HG03520 (cell line): Measurements from ENCODE around the gene MAGEC1.
"Not testable (repeated sequence)": the region's sequence is repeated elsewhere in the genome, so short reads cannot be mapped to it uniquely, and the experiment has no call there.

Experiments used
- ATAC-seq: cut with Tn5 transposase; IDR thresholded peaks from one replicate; pipeline ENCODE4 v1.9.1; 2021; ENCODE audit warnings: mild to moderate bottlenecking, moderate library complexity; ENCODE audit not compliant: unreplicated experiment

The MAGEC1 gene

DNA sequence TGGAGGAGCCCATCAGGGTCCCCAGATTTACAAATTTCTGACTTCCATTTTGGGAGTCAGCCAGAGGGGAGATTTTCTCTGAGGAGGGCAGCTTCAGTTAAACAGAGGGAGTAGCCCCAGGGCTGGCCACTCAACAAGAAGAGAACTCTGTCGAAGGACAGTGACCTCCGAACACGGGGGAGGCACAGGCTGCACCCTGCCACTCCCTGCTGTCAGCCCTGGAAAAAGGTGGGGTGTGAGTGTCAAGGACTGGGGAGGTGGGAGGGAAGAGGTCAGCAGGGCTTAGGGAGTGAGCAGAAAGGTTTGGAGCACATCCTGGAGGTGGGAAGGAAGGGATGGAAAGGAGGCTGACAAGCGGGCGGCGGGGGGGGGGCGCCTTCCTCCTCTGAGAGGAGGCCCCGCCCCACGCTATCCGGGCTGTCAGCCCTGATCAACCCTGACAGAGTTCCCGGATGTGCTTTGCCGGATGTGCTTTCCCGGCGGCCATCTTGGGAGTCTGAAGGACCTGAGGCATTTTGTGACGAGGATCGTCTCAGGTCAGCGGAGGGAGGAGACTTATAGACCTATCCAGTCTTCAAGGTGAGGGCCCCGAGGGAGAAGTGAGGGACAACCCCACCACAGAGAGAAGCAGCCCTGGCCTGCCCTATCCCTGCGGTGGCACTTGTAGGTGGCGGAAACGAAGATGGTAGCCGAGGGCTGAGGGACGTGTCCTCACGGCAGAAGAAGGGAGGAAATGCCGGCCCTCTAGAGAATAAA is at the start of gene MAGEC1:
Gene MAGEC1, plus strand, starts transcription at position 495 of the 756 bp plus-strand sequence. CDS start 1,179 bp downstream, outside the sequence.
- ATAC-seq, result no peak

GRCh38 chrX:141857479-141857878 is 46.2 kb upstream of the MAGEC1 start:
- no peak for ATAC-seq

DNA sequence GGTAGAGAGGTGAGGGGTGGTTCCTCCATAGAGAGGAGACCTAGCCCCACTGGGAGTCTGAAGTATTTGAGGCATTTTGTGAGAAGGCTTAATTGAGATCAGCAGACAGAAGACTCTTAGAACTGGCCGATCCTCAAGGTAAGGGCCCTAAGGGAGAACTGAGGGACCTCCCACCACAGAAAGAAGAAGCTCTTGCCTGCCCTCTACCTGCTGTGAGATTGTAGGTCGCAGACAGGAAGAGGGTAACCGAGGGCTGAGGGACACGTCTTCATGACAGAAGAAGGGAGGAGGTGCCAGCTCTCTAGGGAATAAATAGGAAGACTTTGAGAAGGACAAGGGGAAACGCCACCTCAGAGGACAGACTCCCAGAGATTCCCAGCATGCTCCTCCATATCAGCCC is 24.1 kb upstream of the MAGEC1 start:
- ATAC-seq, result no peak

DNA sequence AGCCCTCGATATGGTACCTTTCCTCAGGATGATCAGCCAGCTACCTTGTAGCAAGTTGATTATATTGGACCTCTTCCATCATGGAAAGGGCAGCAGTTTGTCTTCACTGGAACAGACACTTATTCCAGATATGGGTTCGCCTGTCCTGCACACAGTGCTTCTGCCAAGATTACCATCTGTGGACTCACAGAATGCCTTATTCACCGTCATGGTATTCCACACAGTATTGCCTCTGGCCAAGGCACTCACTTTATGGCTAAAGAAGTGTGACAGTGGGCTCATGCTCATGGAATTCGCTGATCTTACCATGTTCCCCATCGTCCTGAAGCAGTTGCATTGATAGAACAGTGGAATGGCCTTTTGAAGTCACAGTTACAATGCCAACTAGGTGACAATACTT is 14.9 kb upstream of the MAGEC1 start:
- ATAC-seq, result not testable (repeated sequence)

DNA sequence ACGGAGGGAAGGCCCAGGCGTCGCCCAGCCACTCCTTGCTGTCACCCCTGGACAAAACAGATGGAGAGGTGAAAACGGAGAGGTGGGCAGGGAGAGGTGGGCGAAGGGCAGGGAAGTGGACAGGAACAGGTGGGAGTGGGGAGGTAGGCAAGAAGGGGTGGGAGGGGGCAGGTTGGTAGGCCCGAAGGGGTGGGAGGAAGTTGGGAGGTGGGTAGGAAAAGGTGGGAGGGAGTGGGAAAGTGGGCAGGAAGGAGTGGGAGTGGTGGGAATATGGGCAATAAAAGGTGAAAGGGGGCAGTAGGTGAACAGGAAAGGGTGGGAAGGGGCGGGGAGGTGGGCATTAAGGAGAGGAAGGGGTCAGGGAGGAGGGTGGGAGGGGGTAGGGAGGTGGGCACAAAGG is 9.0 kb upstream of the MAGEC1 start:
- no peak for ATAC-seq

- no peak for ATAC-seq
These were observed 6.0 kb upstream of the MAGEC1 start for GRCh38 chrX:141897690-141898089.

DNA sequence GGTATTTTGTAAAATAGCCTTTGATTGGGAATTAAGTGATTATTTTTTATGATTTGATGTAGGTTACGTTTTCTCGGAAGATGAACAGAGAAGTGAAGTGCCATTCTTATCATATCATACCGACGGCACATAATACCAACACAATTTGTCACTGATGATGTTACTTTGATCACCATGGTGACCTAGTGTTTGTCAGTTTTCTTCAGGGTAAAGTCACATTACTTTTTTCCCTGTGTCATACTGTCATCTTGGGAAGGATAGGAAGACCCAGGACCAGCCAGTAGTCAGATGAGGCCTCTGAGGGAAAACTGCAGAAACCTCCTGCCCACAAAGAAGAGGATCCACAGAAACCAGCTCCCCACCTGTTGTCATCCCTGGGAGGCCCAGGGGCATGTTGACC is 1.3 kb upstream of the MAGEC1 start:
- ATAC-seq, result no peak

GRCh38 chrX:141904262-141904661 is 568 bp downstream of the MAGEC1 start:
- no peak for ATAC-seq

DNA sequence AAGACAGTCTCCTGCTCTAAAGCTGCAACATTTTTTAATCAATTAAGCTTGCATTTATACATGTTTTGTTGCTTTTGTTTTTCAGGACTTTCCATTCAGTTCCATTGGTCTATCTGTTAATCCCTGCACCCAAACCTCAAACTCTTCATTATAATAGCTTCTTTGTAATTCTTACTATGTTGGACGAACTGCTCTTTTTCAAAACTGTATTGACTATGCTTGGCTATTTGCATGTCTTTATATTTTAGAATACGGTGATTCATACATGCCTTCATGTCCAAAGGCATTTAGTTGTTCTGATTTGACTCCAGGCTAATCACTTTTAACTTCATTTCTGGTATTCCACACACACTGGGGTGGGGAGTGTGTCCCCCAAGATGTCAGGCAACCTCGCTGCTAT is 14.1 kb downstream of the MAGEC1 start:
- no peak for ATAC-seq

DNA sequence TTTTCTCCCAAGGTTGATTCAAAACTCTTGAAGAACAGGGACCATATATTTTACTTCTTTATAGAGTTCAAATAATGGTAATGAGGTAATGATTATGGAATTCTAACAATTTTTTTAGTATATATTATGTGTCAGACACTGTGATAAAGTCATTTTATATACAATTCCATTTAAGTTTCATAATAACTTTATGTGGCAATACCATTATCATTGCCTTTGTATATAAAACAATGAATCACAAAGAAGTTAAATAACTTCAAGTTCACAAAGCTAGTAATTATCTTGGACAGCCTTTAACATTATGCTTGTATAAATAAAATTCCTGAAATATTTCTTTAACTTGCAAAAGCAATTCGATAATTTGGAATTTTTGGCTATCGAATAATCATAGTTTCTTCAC is 20.6 kb downstream of the MAGEC1 start:
- no peak for ATAC-seq

DNA sequence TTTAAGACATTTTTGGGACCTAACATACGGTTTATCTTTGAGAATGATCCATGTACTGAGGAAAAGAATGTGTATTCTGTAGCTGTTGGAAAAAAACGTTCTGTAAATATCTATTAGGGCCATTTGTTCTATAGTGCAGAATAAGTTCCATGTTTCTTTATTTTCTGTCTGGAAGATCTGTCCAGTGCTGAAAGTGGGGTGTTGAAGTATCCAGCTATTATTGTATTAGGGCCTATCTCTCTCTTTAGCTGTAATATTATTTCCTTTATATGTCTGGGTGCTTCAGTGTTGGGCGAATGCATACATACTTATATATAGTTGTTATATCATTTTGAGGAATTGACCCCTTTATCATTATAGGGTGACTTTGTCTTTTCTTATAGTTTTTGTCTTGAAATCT is 24.7 kb downstream of the MAGEC1 start:
- no peak for ATAC-seq

DNA sequence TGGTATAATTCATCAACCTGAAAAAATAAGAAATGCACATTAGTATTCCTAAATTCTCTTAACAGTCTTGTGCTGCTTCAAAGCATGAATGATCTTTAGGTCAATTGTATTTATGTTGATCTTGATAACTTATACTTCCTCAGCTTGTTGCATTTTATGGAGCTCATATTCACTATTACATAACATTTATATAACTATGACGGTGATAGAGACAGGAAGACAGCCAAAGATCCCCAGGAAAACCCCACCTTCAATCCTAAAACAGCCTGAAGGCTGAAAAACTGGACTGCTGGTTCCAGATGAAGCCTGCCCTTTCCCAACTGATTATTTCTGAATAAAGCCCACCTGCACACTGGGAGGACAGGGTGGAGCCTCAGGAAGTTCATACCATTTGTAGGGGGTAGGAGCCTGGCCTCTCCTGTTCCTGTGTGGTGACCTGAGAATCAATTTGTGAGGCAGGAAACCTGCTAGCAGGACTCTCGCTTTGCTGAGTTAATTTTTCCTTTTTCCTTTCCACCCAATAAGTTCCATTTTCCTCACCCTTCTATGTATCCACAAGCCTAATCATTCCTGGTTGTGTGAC is 30.5 kb downstream of the MAGEC1 start:
- no peak for ATAC-seq

GRCh38 chrX:141935645-141936044 is 32.0 kb downstream of the MAGEC1 start:
- ATAC-seq, result no peak

- no peak for ATAC-seq
These were observed 32.4 kb downstream of the MAGEC1 start for GRCh38 chrX:141936080-141936479.

GRCh38 chrX:141941234-141941633 is 37.5 kb downstream of the MAGEC1 start:
- ATAC-seq, result no peak

DNA sequence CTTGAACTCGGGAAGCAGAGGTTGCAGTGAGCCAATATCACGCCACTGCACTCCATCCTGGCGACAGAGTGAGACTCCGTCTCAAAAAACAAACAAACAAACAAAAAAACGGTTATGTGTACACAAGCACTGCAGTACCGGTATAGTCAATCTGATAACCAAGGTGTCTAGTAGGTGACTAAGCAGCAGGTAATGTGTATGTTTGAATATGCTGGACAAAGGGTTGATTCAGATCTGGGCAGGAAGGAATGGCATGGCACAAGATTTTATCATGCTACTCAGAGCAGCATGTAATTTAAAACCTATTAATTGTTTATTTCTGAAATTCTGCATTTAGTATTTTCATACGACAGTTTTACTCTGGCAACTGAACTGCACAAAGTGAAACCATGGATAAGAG is 41.7 kb downstream of the MAGEC1 start:
- ATAC-seq, result no peak

- ATAC-seq, result no peak
These were observed 43.7 kb downstream of the MAGEC1 start for GRCh38 chrX:141947350-141947749.

DNA sequence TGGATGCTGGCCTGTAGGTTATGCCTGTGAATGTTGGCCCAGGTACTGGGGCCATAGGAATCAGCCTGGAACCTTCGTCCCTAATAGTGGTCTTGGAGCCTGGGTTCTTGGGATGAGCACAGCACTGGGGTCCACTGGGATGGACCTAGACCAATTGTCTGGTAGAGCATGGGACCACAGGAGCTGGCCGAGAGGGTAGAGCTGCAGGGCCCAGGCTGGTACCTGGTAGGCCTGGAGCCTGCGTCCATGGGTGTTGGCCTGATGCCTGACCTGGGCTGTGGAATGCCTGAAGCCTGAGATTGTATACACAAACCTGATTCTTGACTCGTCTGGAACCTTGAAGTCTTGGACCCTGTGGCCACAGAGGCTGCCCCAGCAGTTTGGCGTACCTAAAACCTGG is 48.9 kb downstream of the MAGEC1 start:
- ATAC-seq, result no peak

DNA sequence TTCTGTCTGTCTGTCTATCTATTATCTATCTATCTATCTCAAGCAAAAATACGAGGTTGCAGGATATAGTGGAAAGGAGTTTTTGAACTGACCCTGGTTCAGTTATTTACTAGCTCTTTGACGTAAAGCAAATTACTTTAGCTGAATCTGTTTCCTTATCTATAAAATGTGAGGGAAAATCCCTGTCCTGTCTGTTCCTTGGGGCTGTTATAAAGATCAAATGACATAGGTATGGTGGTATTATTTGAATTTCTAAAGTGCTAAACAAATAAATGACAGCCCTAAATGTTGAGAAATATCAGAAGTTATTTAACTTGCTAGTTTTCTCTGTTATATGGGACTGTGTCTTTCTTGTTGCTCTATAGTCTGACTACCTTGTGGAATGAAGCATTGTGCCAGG is 55.0 kb downstream of the MAGEC1 start:
- ATAC-seq, result no peak
